GM19324 (cell line): ENCODE data around the gene PDS5A.
"Not testable (repeated sequence)": the region's sequence is repeated elsewhere in the genome, so short reads cannot be mapped to it uniquely, and the experiment has no call there.

Source experiments
- ATAC-seq: cut with Tn5 transposase; IDR thresholded peaks from one replicate; pipeline ENCODE4 v1.9.1; 2021; ENCODE audit warnings: mild to moderate bottlenecking, moderate library complexity; ENCODE audit not compliant: unreplicated experiment, low FRiP score

PDS5A gene

GRCh38 chr4:39970671-39971640 lies 6.8 kb downstream of the PDS5A start:
- peak; percentile 62 for ATAC-seq

GRCh38 chr4:39963656-39964055 lies 14.1 kb downstream of the PDS5A start:
- no peak for ATAC-seq

- ATAC-seq, result no peak
Measured at GRCh38 chr4:39961311-39961877, 16.3 kb downstream of the PDS5A start.

GRCh38 chr4:39950861-39951481 lies 26.7 kb downstream of the PDS5A start:
- no peak for ATAC-seq

- no peak for ATAC-seq
Measured at GRCh38 chr4:39947963-39948362, 29.7 kb downstream of the PDS5A start.

- ATAC-seq, result no peak
Measured at GRCh38 chr4:39947417-39947816, 30.3 kb downstream of the PDS5A start.

GRCh38 chr4:39944245-39944644 lies 33.5 kb downstream of the PDS5A start:
- not testable (repeated sequence) for ATAC-seq

GRCh38 chr4:39942507-39942906 lies 35.2 kb downstream of the PDS5A start:
- ATAC-seq, result no peak

- ATAC-seq, result no peak
Measured at GRCh38 chr4:39941682-39942217, 36.0 kb downstream of the PDS5A start.

GRCh38 chr4:39937683-39938268 lies 39.9 kb downstream of the PDS5A start:
- no peak for ATAC-seq

GRCh38 chr4:39936565-39937418 lies 40.9 kb downstream of the PDS5A start:
- ATAC-seq, result no peak

- no peak for ATAC-seq
Measured at GRCh38 chr4:39933671-39934590, 43.8 kb downstream of the PDS5A start.

GRCh38 chr4:39932776-39933402 lies 44.8 kb downstream of the PDS5A start:
- no peak for ATAC-seq

GRCh38 chr4:39931441-39931901 lies 46.2 kb downstream of the PDS5A start:
- no peak for ATAC-seq

- ATAC-seq, result no peak
Measured at GRCh38 chr4:39928538-39928937, 49.2 kb downstream of the PDS5A start.

GRCh38 chr4:39924014-39924413 lies 53.7 kb downstream of the PDS5A start:
- ATAC-seq, result no peak

- no peak for ATAC-seq
Measured at GRCh38 chr4:39922399-39922798, 55.3 kb downstream of the PDS5A start.

- ATAC-seq, result no peak
Measured at GRCh38 chr4:39913471-39913870, 64.2 kb downstream of the PDS5A start.
